K562 (cell line): ENCODE data around the gene FBXW10B. TPM values are rescaled to one million over a fixed set of nuclear protein-coding genes. Genes with fewer than 3 reads are reported as not detected.

ENCODE experiments used
- GTF3C2 ChIP-seq: IDR thresholded peaks from 3 replicates; pipeline ENCODE4 v1.6.1; 2011; ENCODE audit warnings: borderline replicate concordance, mild to moderate bottlenecking, moderate library complexity; ENCODE audit not compliant: insufficient read length; ENCODE audit errors: extremely low read depth
- HLTF ChIP-seq: fragments of 450-650 bp; IDR thresholded peaks from 2 replicates; pipeline ENCODE4 v1.6.1; 2016
- JUN ChIP-seq, 2 experiments: sonication (generic) in 1 of 2; formaldehyde crosslinking in 1 of 2; IDR thresholded peaks; 2 replicates each; pipeline versions ENCODE4 v1.6.1 to v1.8.0; 2012 to 2022; ENCODE audit warnings: borderline replicate concordance in 2 of 2, mild to moderate bottlenecking in 2 of 2, improper control_type of control experiment in 1 of 2, low read depth in 1 of 2, low read length in 1 of 2, missing genetic modification reagents in 1 of 2
- MGA ChIP-seq: fragments of 450-650 bp; IDR thresholded peaks from 2 replicates; pipeline ENCODE4 v1.6.1; 2016; ENCODE audit warnings: mild to moderate bottlenecking, moderate library complexity
- PHF8 ChIP-seq: fragments of 200-600 bp; sonication (generic); IDR thresholded peaks from 2 replicates; pipeline ENCODE4 v1.6.1; 2012; ENCODE audit warnings: mixed run types, mild to moderate bottlenecking, inconsistent platforms, low read length, moderate library complexity, borderline replicate concordance
- POLR2G ChIP-seq: fragments of 200-400 bp; formaldehyde crosslinking; IDR thresholded peaks from 2 replicates; pipeline ENCODE4 v1.6.1; 2017; ENCODE audit warnings: low read depth, mild to moderate bottlenecking, antibody characterized with exemption, low read length, moderate library complexity
- RAD51 ChIP-seq: fragments of 450-650 bp; IDR thresholded peaks from 2 replicates; pipeline ENCODE4 v1.7.1; 2016; ENCODE audit warnings: low read depth, mild to moderate bottlenecking, borderline replicate concordance
- RHOXF2B ChIP-seq: fragments of 250-450 bp; sonication (Bioruptor Pico); conservative IDR thresholded peaks from 2 replicates; pipeline ENCODE4 v1.5.1; 2021
- SRF ChIP-seq, 2 experiments: fragments of 250-450, 450-650 bp in 1 of 2; sonication (Bioruptor Pico) in 1 of 2; sonication (generic) in 1 of 2; formaldehyde crosslinking; IDR thresholded peaks; 2 replicates each; pipeline versions ENCODE4 v1.5.0 to v1.5.1; 2020 to 2022; ENCODE audit warnings: mild to moderate bottlenecking in 1 of 2, missing genetic modification reagents in 1 of 2
- ZBTB7A ChIP-seq: IDR thresholded peaks from 2 replicates; pipeline ENCODE4 v1.6.1; 2011; ENCODE audit warnings: low read depth, mild to moderate bottlenecking, low read length, moderate library complexity, borderline replicate concordance; ENCODE audit not compliant: control insufficient read depth
- polyA plus RNA-seq, 8 experiments: library from polyadenylated mRNA; depleted of rRNA in 4 of 8; stranded (reverse) in 5 of 8; unstranded in 3 of 8; fragments of >200 nt; fragmentation: Nextera tagmentation in 2 of 8; fragmentation: Illumina TruSeq in 1 of 8; extraction: Ambion mirVana in 2 of 8; extraction: Trizol in 1 of 8; gene quantifications; 2 replicates each; pipeline versions ENCODE4 v1.2.1 to v1.2.3, GENCODE V29; 2011 to 2014; ENCODE audit warnings: inconsistent platforms in 1 of 8, missing spikeins in 1 of 8
- total RNA-seq, 7 experiments: library from RNA; depleted of rRNA in 6 of 7; stranded (reverse); fragments of >200 nt in 6 of 7; fragmentation: Illumina TruSeq in 2 of 7; extraction: Trizol in 2 of 7; gene quantifications; 2 replicates each; pipeline versions ENCODE4 v1.2.1 to v1.2.3, GENCODE V29; 2011 to 2021; ENCODE audit warnings: low replicate concordance in 1 of 7

FBXW10B gene
- total and polyA plus RNA-seq, 9 of the 15 experiments (the other 6 are each of a cell fraction or from before 2014, with no cell fraction given) = 0.11 to 0.33 (median 0.16) TPM; not detected in 5

DNA sequence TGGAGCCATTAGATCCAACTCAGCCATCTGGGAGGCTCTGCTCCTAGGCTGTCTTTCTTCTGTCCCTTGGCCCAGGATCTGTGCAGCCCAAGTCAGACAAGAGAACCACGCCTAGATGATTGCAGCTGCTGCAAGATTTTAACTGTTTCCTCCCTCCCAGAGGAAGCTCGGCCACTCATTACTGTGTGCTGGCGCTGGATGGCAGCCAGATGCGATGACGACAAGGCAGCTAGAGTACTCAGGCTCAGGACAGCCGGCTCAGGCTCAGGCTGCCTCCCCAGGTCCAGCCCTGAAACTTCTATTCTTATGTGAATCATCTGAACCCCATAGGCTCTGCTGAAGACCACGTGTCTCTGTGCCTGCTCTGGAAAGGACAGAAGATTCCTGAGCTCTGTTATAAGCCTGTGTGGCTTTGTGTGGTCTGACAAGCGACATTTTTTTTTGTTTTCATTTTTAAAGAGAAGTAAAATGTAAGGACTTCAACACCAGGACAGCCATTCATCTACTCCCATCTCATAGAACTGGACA is 32.1 kb upstream of the FBXW10B start (continued):
- TF ChIP-seq SRF (CRISPR knock-in tag; IDR thresholded peaks at IDR 0.05) (peak in 1 of 2 experiments; percentile 39; a peak in 1 of 4 replicates), RAD51 (peak; percentile 84), HLTF (no peak), ZBTB7A (no peak), GTF3C2 (no peak), PHF8 (no peak), RHOXF2B (CRISPR knock-in tag) (no peak), MGA (peak; percentile 14; the same call in 1 of the 2 replicates), JUN (IDR thresholded peaks at IDR 0.05; ENCODE audit: borderline replicate concordance, low read depth, low read length) (peak; percentile 41; the same call in 1 of the 2 replicates), JUN (CRISPR knock-in tag; IDR thresholded peaks at IDR 0.05; ENCODE audit: borderline replicate concordance) (no peak), POLR2G (no peak)
